IMR-90 (cell line): ENCODE data around the gene SLC18B1. TPM values are rescaled to one million over a fixed set of nuclear protein-coding genes. Genes with fewer than 3 reads are reported as not detected.

Experiments
- ATAC-seq: fragments of 200-7000 bp; cut with Tn5 transposase; 2 replicates; pipeline ENCODE4 v1.9.1; 2020; ENCODE audit warnings: low read depth, mild to moderate bottlenecking, moderate library complexity
- BruUV-seq: library from RNA; stranded (reverse); fragments of 400-500 nt; replicated peaks from 2 replicates; lab custom pipeline; 2021; lab: Mats Ljungman, UMichigan
- CTCF ChIA-PET: fragments of 300-600 bp; formaldehyde crosslinking; extraction: SDS; loops from one replicate; lab custom pipeline; 2021; ENCODE audit warnings: antibody characterized with exemption; lab: Yijun Ruan, JAX
- POLR2A ChIA-PET: fragments of 300-600 bp; sonication (Branson Sonifier 250); formaldehyde crosslinking; loops from one replicate; lab custom pipeline; 2022; ENCODE audit warnings: antibody characterized with exemption; ENCODE audit not compliant: unreplicated experiment; lab: Charles Lee
- DNase-seq: peaks from one replicate; pipeline ENCODE4 v3.0.0; 2013
- H2AFZ ChIP-seq: replicated peaks from 2 replicates; pipeline ENCODE3; 2013; ENCODE audit warnings: low read length, mild to moderate bottlenecking; ENCODE audit not compliant: poor library complexity
- H2AK5ac ChIP-seq: 2 replicates; pipeline ENCODE4 v1.6.1; 2013; ENCODE audit warnings: low read depth, low read length, inconsistent platforms
- H2AK9ac ChIP-seq: replicated peaks from 2 replicates; pipeline ENCODE3; 2013; ENCODE audit warnings: mild to moderate bottlenecking, low read depth, low read length, moderate library complexity; ENCODE audit not compliant: poor library complexity
- H2BK120ac ChIP-seq: 2 replicates; pipeline ENCODE4 v1.6.1; 2013; ENCODE audit warnings: low read depth, low read length, inconsistent platforms
- H2BK15ac ChIP-seq: 3 replicates; pipeline ENCODE4 v1.6.1; 2013; ENCODE audit warnings: low read depth, low read length, inconsistent platforms
- H2BK20ac ChIP-seq: 2 replicates; pipeline ENCODE4 v1.6.1; 2013; ENCODE audit warnings: low read depth, mild to moderate bottlenecking, inconsistent platforms, low read length, moderate library complexity
- H2BK5ac ChIP-seq: 2 replicates; pipeline ENCODE4 v1.6.1; 2013; ENCODE audit warnings: mild to moderate bottlenecking, low read depth, low read length, inconsistent platforms; ENCODE audit not compliant: poor library complexity, severe bottlenecking
- H3K14ac ChIP-seq: replicated peaks from 2 replicates; pipeline ENCODE4 v1.6.1; 2013; ENCODE audit warnings: low read depth, low read length, inconsistent platforms
- H3K18ac ChIP-seq: 2 replicates; pipeline ENCODE4 v1.6.1; 2013; ENCODE audit warnings: low read depth, low read length, control low read depth
- H3K23ac ChIP-seq: 2 replicates; pipeline ENCODE4 v1.6.1; 2013; ENCODE audit warnings: low read depth, low read length, inconsistent platforms
- H3K27ac ChIP-seq: 2 replicates; pipeline ENCODE4 v1.5.1; 2013; ENCODE audit warnings: mild to moderate bottlenecking, control low read depth, low read length; ENCODE audit not compliant: insufficient read depth
- H3K27me3 ChIP-seq: 2 replicates; pipeline ENCODE4 v1.6.1; 2013; ENCODE audit warnings: low read length; ENCODE audit not compliant: control insufficient read depth, insufficient read depth
- H3K36me3 ChIP-seq: 2 replicates; pipeline ENCODE4 v1.6.1; 2013; ENCODE audit warnings: low read length, mixed read lengths; ENCODE audit not compliant: control insufficient read depth, insufficient read depth
- H3K4ac ChIP-seq: 2 replicates; pipeline ENCODE4 v1.6.1; 2013; ENCODE audit warnings: low read depth, low read length, inconsistent platforms
- H3K4me1 ChIP-seq: 2 replicates; pipeline ENCODE4 v1.6.1; 2013; ENCODE audit warnings: low read length, mixed read lengths; ENCODE audit not compliant: control insufficient read depth, insufficient read depth
- H3K4me2 ChIP-seq: 2 replicates; pipeline ENCODE4 v1.6.1; 2013; ENCODE audit warnings: low read depth, mild to moderate bottlenecking, control low read depth, low read length, moderate library complexity
- H3K4me3 ChIP-seq: 2 replicates; pipeline ENCODE4 v1.5.1; 2013; ENCODE audit warnings: low read depth, mild to moderate bottlenecking, control low read depth, low read length, moderate library complexity; ENCODE audit not compliant: insufficient read depth
- H3K56ac ChIP-seq: 2 replicates; pipeline ENCODE4 v1.6.1; 2013; ENCODE audit warnings: low read length, inconsistent platforms; ENCODE audit not compliant: insufficient read depth; ENCODE audit errors: extremely low read depth
- H3K79me1 ChIP-seq, 2 experiments: 2 replicates each; pipeline ENCODE4 v1.6.1; 2013; ENCODE audit warnings: low read length in 2 of 2, inconsistent platforms in 1 of 2, low read depth in 1 of 2
- H3K9ac ChIP-seq: 2 replicates; pipeline ENCODE4 v1.6.1; 2013; ENCODE audit warnings: low read depth, low read length, control low read depth
- H3K9me1 ChIP-seq: 2 replicates; pipeline ENCODE4 v1.6.1; 2013; ENCODE audit warnings: low read length, inconsistent platforms; ENCODE audit not compliant: insufficient read depth
- H3K9me3 ChIP-seq: 2 replicates; pipeline ENCODE4 v1.6.1; 2013; ENCODE audit warnings: low read length; ENCODE audit not compliant: control insufficient read depth, insufficient read depth
- H4K20me1 ChIP-seq: 2 replicates; pipeline ENCODE4 v1.6.1; 2013; ENCODE audit warnings: low read length, inconsistent platforms; ENCODE audit not compliant: insufficient read depth
- H4K5ac ChIP-seq: 2 replicates; pipeline ENCODE4 v1.6.1; 2013; ENCODE audit warnings: mild to moderate bottlenecking, low read depth, low read length, control low read depth
- H4K8ac ChIP-seq, 2 experiments: 2 replicates each; pipeline ENCODE4 v1.6.1; 2013; ENCODE audit warnings: low read depth in 2 of 2, low read length in 2 of 2, control low read depth in 1 of 2, inconsistent platforms in 1 of 2
- H4K91ac ChIP-seq: 2 replicates; pipeline ENCODE4 v1.6.1; 2013; ENCODE audit warnings: low read depth, low read length, inconsistent platforms; ENCODE audit not compliant: insufficient read depth
- BHLHE40 ChIP-seq: fragments of 150-350 bp; IDR thresholded peaks from 2 replicates; pipeline ENCODE4 v1.6.1; 2016; ENCODE audit warnings: mild to moderate bottlenecking, low read depth, low read length
- CEBPB ChIP-seq: IDR thresholded peaks from 2 replicates; pipeline ENCODE4 v1.6.1; 2012; ENCODE audit warnings: low read depth, low read length, improper control_type of control experiment
- CHD1 ChIP-seq: IDR thresholded peaks from 2 replicates; pipeline ENCODE4 v1.6.1; 2012; ENCODE audit warnings: low read depth, low read length, improper control_type of control experiment
- FOS ChIP-seq: fragments of 150-350 bp; IDR thresholded peaks from 2 replicates; pipeline ENCODE4 v1.6.1; 2016; ENCODE audit warnings: low read depth, low read length
- MAZ ChIP-seq: IDR thresholded peaks from 2 replicates; pipeline ENCODE4 v1.6.1; 2012; ENCODE audit warnings: low read depth, mild to moderate bottlenecking, low read length, improper control_type of control experiment, moderate library complexity, borderline replicate concordance
- MXI1 ChIP-seq: IDR thresholded peaks from 2 replicates; pipeline ENCODE4 v1.6.1; 2012; ENCODE audit warnings: low read depth, mild to moderate bottlenecking, low read length, moderate library complexity, borderline replicate concordance
- NFE2L2 ChIP-seq: fragments of 150-350 bp; IDR thresholded peaks from 2 replicates; pipeline ENCODE4 v1.6.1; 2016; ENCODE audit warnings: low read depth, mild to moderate bottlenecking, low read length
- POLR2A ChIP-seq: IDR thresholded peaks from 2 replicates; pipeline ENCODE4 v1.6.1; 2012; ENCODE audit warnings: mild to moderate bottlenecking, low read depth, low read length
- RFX5 ChIP-seq: IDR thresholded peaks from 2 replicates; pipeline ENCODE4 v1.8.0; 2012; ENCODE audit warnings: low read depth, mild to moderate bottlenecking, low read length, moderate library complexity
- USF2 ChIP-seq: fragments of 150-350 bp; IDR thresholded peaks from 2 replicates; pipeline ENCODE4 v1.6.1; 2017; ENCODE audit warnings: mild to moderate bottlenecking, antibody characterized with exemption, low read length, low read depth
- WGBS, 2 experiments: methylation state at CpG; one replicate each; pipeline versions ENCODE4 v1.1.5 to v1.1.7; 2013; ENCODE audit warnings: missing lambda C conversion rate in 2 of 2; ENCODE audit not compliant: insufficient read length in 1 of 2; ENCODE audit errors: extremely low coverage in 2 of 2; 5-methylcytosine and 5-hydroxymethylcytosine counted together
- dilution Hi-C: fragments of 300-500 bp; cut with HindIII; formaldehyde crosslinking; loops from one replicate; pipeline ENCODE4 v1.14.3; 2018; ENCODE audit warnings: low sequenced_read_pairs; ENCODE audit not compliant: unreplicated experiment
- in situ Hi-C: fragments of 300-500 bp; cut with MboI; formaldehyde crosslinking; loops from 3 replicates; pipeline ENCODE4 v1.14.3; 2019; ENCODE audit warnings: low sequenced_read_pairs, inconsistent platforms, mixed read lengths
- intact Hi-C: fragments of 100-400 bp; cut with micrococcal nuclease; formaldehyde crosslinking; loops from 2 replicates; pipeline ENCODE4 v1.10.0; 2022
- polyA plus RNA-seq, 3 experiments: library from polyadenylated mRNA; depleted of rRNA; stranded (reverse); fragments of >200 nt; gene quantifications; 2 replicates each; pipeline ENCODE4 v1.2.3, GENCODE V29; 2012; ENCODE audit warnings: low replicate concordance in 1 of 3
- total RNA-seq: library from RNA; depleted of rRNA; stranded (reverse); fragments of >200 nt; gene quantifications from 2 replicates; pipeline ENCODE4 v1.2.3, GENCODE V29; 2012
- TF ChIP-seq, protein P1 (sequence below): fragments of 150-350 bp; IDR thresholded peaks from 2 replicates; pipeline ENCODE4 v1.6.1; 2016; ENCODE audit warnings: low read depth, mild to moderate bottlenecking, low read length, moderate library complexity, borderline replicate concordance

The SLC18B1 gene
- total and polyA plus RNA-seq, 2 of the 4 experiments (the other 2 are of a cell fraction): 2.4 to 2.5 TPM

- H3K9me3 ChIP-seq: no peaks in the 10 kb centered on the region
- H3K36me3 ChIP-seq: no peaks in the 10 kb centered on the region
- no peak overlapping the region for H2BK5ac ChIP-seq
- no peaks in the 10 kb centered on the region for H3K9me1 ChIP-seq
- DNase-seq (no peak), ATAC-seq (no peak)
- CTCF ChIA-PET: no interaction called here
- H4K20me1 ChIP-seq: no peaks in the 10 kb centered on the region
- TF ChIP-seq CHD1 (no peak), USF2 (no peak), BHLHE40 (no peak), MAZ (no peak), MXI1 (no peak), POLR2A (no peak), RFX5 (no peak), NFE2L2 (no peak), FOS (no peak), CEBPB (no peak)
- TF ChIP-seq, protein P1, sequence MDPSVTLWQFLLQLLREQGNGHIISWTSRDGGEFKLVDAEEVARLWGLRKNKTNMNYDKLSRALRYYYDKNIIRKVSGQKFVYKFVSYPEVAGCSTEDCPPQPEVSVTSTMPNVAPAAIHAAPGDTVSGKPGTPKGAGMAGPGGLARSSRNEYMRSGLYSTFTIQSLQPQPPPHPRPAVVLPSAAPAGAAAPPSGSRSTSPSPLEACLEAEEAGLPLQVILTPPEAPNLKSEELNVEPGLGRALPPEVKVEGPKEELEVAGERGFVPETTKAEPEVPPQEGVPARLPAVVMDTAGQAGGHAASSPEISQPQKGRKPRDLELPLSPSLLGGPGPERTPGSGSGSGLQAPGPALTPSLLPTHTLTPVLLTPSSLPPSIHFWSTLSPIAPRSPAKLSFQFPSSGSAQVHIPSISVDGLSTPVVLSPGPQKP: no peak
- H4K91ac ChIP-seq: no peak overlapping the region; the same call in 1 of the 2 replicates
- H2BK120ac ChIP-seq: no peak overlapping the region
- H2AK9ac ChIP-seq: no peak overlapping the region
- no peak overlapping the region for H3K4me3 ChIP-seq
- H3K9ac ChIP-seq: no peak overlapping the region
- peaks cover 2% of the 10 kb centered on the region; the same call in 1 of the 2 replicates for H3K27me3 ChIP-seq
- H3K4me1 ChIP-seq: peaks cover 1% of the 10 kb centered on the region; the same call in 1 of the 2 replicates
- no peak overlapping the region for H4K5ac ChIP-seq
- POLR2A ChIA-PET: no interaction called here
- dilution Hi-C loops (no loop called here), in situ Hi-C loops (no loop called here), intact Hi-C loops (no loop called here)
- no peak overlapping the region for H2BK20ac ChIP-seq
- no peak overlapping the region for H3K14ac ChIP-seq
- H3K79me1 ChIP-seq: no peaks in the 10 kb centered on the region
- no peak overlapping the region for H3K18ac ChIP-seq
- BruUV-seq: no TSS peak
- WGBS, 2 experiments: no CpG with 5 or more reads among the region's 1 CpG
- no peak overlapping the region for H2BK15ac ChIP-seq
- no peak overlapping the region for H3K23ac ChIP-seq
- H3K4ac ChIP-seq: no peak overlapping the region
- no peak overlapping the region for H4K8ac ChIP-seq
- no peak overlapping the region for H3K4me2 ChIP-seq
- no peak overlapping the region for H2AFZ ChIP-seq
- no peak overlapping the region for H3K27ac ChIP-seq
- no peak overlapping the region for H3K56ac ChIP-seq
- no peak overlapping the region for H2AK5ac ChIP-seq
Measured at GRCh38 chr6:132741281-132741680, 57.2 kb downstream of the SLC18B1 start.
